PC-3 (cell line): ENCODE measurements around the gene HSF2BP. TPM values are rescaled to one million over a fixed set of nuclear protein-coding genes. Genes with fewer than 3 reads are reported as not detected.

Experiments
- ATAC-seq: fragments of 200-7000 bp; cut with Tn5 transposase; 2 replicates; pipeline ENCODE4 v1.9.1; 2020; ENCODE audit warnings: mild to moderate bottlenecking, moderate library complexity
- BruUV-seq: library from RNA; stranded (reverse); fragments of 400-500 nt; replicated peaks from 2 replicates; lab custom pipeline; 2021; lab: Mats Ljungman, UMichigan
- CTCF ChIA-PET: fragments of 300-600 bp; sonication (Branson Sonifier 250); formaldehyde crosslinking; loops from one replicate; lab custom pipeline; 2022; ENCODE audit warnings: antibody characterized with exemption; lab: Charles Lee
- POLR2A ChIA-PET: fragments of 300-600 bp; sonication (Branson Sonifier 250); formaldehyde crosslinking; loops from one replicate; lab custom pipeline; 2022; ENCODE audit warnings: antibody characterized with exemption; ENCODE audit not compliant: unreplicated experiment; lab: Charles Lee
- DNase-seq: peaks from one replicate; pipeline ENCODE4 v3.0.0-alpha.2; 2015
- H2AFZ ChIP-seq: fragments of 300-600 bp; sonication (generic); 2 replicates; pipeline ENCODE4 v1.6.0; 2016; ENCODE audit warnings: antibody characterized with exemption, low read length
- H3F3A ChIP-seq: fragments of 300-600 bp; sonication (generic); one replicate; pipeline ENCODE4 v1.6.0; 2017; ENCODE audit warnings: antibody characterized with exemption, low read length, control low read depth, mild to moderate bottlenecking; ENCODE audit not compliant: unreplicated experiment
- H3K27ac ChIP-seq: fragments of 300-600 bp; sonication (generic); 2 replicates; pipeline ENCODE4 v1.5.1; 2016; ENCODE audit warnings: mild to moderate bottlenecking, low read length
- H3K27me3 ChIP-seq: fragments of 300-600 bp; sonication (generic); 2 replicates; pipeline ENCODE4 v1.6.1; 2016; ENCODE audit warnings: low read length, mixed read lengths
- H3K36me3 ChIP-seq: fragments of 300-600 bp; sonication (generic); 2 replicates; pipeline ENCODE4 v1.6.1; 2016; ENCODE audit warnings: low read depth, mixed run types, low read length, mixed read lengths
- H3K4me1 ChIP-seq: fragments of 300-600 bp; sonication (generic); 2 replicates; pipeline ENCODE4 v1.5.1; 2016; ENCODE audit warnings: low read length; ENCODE audit not compliant: insufficient read depth
- H3K4me2 ChIP-seq: fragments of 300-600 bp; sonication (generic); 2 replicates; pipeline ENCODE4 v1.6.0; 2016; ENCODE audit warnings: low read length
- H3K4me3 ChIP-seq: fragments of 300-600 bp; sonication (generic); 2 replicates; pipeline ENCODE4 v1.5.1; 2016; ENCODE audit warnings: mild to moderate bottlenecking, low read length, mixed read lengths
- H3K79me2 ChIP-seq: fragments of 300-600 bp; sonication (generic); 2 replicates; pipeline ENCODE4 v1.6.1; 2017; ENCODE audit warnings: low read length, mixed read lengths
- H3K9ac ChIP-seq: fragments of 300-600 bp; sonication (generic); 2 replicates; pipeline ENCODE4 v1.6.0; 2016; ENCODE audit warnings: mild to moderate bottlenecking, low read length
- H3K9me2 ChIP-seq: fragments of 300-600 bp; sonication (generic); replicated peaks from 2 replicates; pipeline ENCODE4 v1.6.1; 2016; ENCODE audit warnings: mixed run types, low read length, mixed read lengths
- H3K9me3 ChIP-seq: fragments of 300-600 bp; sonication (generic); 2 replicates; pipeline ENCODE4 v1.6.1; 2016; ENCODE audit warnings: low read length, mixed read lengths
- H4K20me1 ChIP-seq: fragments of 300-600 bp; sonication (generic); 2 replicates; pipeline ENCODE4 v1.6.1; 2016; ENCODE audit warnings: low read length, mixed read lengths
- CTCF ChIP-seq: fragments of 300-600 bp; sonication (generic); conservative IDR thresholded peaks from 2 replicates; pipeline ENCODE4 v1.5.1; 2017; ENCODE audit warnings: antibody characterized with exemption, low read depth, mild to moderate bottlenecking, low read length
- EZH2 ChIP-seq: fragments of 300-600 bp; sonication (generic); IDR thresholded peaks from one replicate; pipeline ENCODE4 v1.6.1; 2017; ENCODE audit warnings: antibody characterized with exemption, mild to moderate bottlenecking, low read length; ENCODE audit not compliant: unreplicated experiment
- EZH2phosphoT487 ChIP-seq: fragments of 300-600 bp; sonication (generic); IDR thresholded peaks from 2 replicates; pipeline ENCODE4 v1.6.1; 2018; ENCODE audit warnings: mild to moderate bottlenecking, antibody characterized with exemption, low read length, borderline replicate concordance
- intact Hi-C: fragments of 100-400 bp; cut with micrococcal nuclease; formaldehyde crosslinking; loops from 2 replicates; pipeline ENCODE4 v1.9.0; 2023
- total RNA-seq: library from RNA; depleted of rRNA; stranded (reverse); fragments of >200 nt; gene quantifications from 2 replicates; pipeline ENCODE4 v1.2.3, GENCODE V29; 2014

Gene HSF2BP
- total RNA-seq, 1 experiment from 2014 or later, result 2.4 TPM

- no peak overlapping the region for H3K9ac ChIP-seq
- ATAC-seq (no peak), DNase-seq (no peak)
- no peak overlapping the region for H2AFZ ChIP-seq
- ChIA-PET POLR2A (no interaction called here), CTCF (no interaction called here)
- H3K4me1 ChIP-seq, result peaks cover 38% of the 10 kb centered on the region
- H3K4me3 ChIP-seq, result no peak overlapping the region
- H3K79me2 ChIP-seq, result no peaks in the 10 kb centered on the region
- H4K20me1 ChIP-seq, result no peaks in the 10 kb centered on the region
- H3K36me3 ChIP-seq, result no peaks in the 10 kb centered on the region
- no peak for TF ChIP-seq EZH2
- no peak for TF ChIP-seq EZH2phosphoT487
- no peak for TF ChIP-seq CTCF
- intact Hi-C loops, result no loop called here
- no peak overlapping the region for H3K27ac ChIP-seq
- no TSS peak for BruUV-seq
- H3K27me3 ChIP-seq, result no peaks in the 10 kb centered on the region
- no peaks in the 10 kb centered on the region for H3F3A ChIP-seq
- H3K4me2 ChIP-seq, result no peak overlapping the region
- no peaks in the 10 kb centered on the region for H3K9me2 ChIP-seq
- no peaks in the 10 kb centered on the region for H3K9me3 ChIP-seq
These were observed 66.2 kb downstream of the HSF2BP start for GRCh38 chr21:43593078-43593477.

GRCh38 chr21:43591571-43591970, 67.7 kb downstream of the HSF2BP start:
- ATAC-seq (no peak), DNase-seq (no peak)
- Histone ChIP-seq H4K20me1 (no peaks in the 10 kb centered on the region), H3K9ac (no peak overlapping the region), H3F3A (no peaks in the 10 kb centered on the region), H3K27me3 (no peaks in the 10 kb centered on the region), H3K9me2 (no peaks in the 10 kb centered on the region), H3K4me2 (no peak overlapping the region), H2AFZ (no peak overlapping the region), H3K9me3 (no peaks in the 10 kb centered on the region), H3K4me3 (no peak overlapping the region), H3K4me1 (peaks cover 36% of the 10 kb centered on the region), H3K36me3 (no peaks in the 10 kb centered on the region), H3K79me2 (no peaks in the 10 kb centered on the region), H3K27ac (no peak overlapping the region)
- POLR2A ChIA-PET, result interaction anchor here (0.7 kb wide), 1 partner anchor 16 kb away, joined by 7 read pairs; no protein-coding TSS in a partner anchor
- no peak for TF ChIP-seq EZH2
- no peak for TF ChIP-seq CTCF
- TF ChIP-seq EZH2phosphoT487, result no peak
- CTCF ChIA-PET, result no interaction called here
- no TSS peak for BruUV-seq
- intact Hi-C loops, result no loop called here

- ChIA-PET POLR2A (no interaction called here), CTCF (no interaction called here)
- no peak for TF ChIP-seq CTCF
- no peak for TF ChIP-seq EZH2
- no peak for TF ChIP-seq EZH2phosphoT487
- H3K4me1 ChIP-seq, result peaks cover 43% of the 10 kb centered on the region
- no peak for DNase-seq
- no peaks in the 10 kb centered on the region for H3K36me3 ChIP-seq
- no peak overlapping the region for H3K4me2 ChIP-seq
- H3K79me2 ChIP-seq, result no peaks in the 10 kb centered on the region
- H3K9ac ChIP-seq, result no peak overlapping the region
- H2AFZ ChIP-seq, result no peak overlapping the region
- no peaks in the 10 kb centered on the region for H3K9me2 ChIP-seq
- no peak overlapping the region for H3K27ac ChIP-seq
- H3K4me3 ChIP-seq, result no peak overlapping the region
- BruUV-seq, result no TSS peak
- no peaks in the 10 kb centered on the region for H4K20me1 ChIP-seq
- H3K27me3 ChIP-seq, result no peaks in the 10 kb centered on the region
- H3K9me3 ChIP-seq, result no peaks in the 10 kb centered on the region
- no peak for ATAC-seq
- intact Hi-C loops, result no loop called here
- no peaks in the 10 kb centered on the region for H3F3A ChIP-seq
These were observed 69.1 kb downstream of the HSF2BP start for GRCh38 chr21:43590194-43590593.
